HG03469 (cell line): ENCODE results near the gene WWTR1.

Experiments used
- ATAC-seq: cut with Tn5 transposase; IDR thresholded peaks from one replicate; pipeline ENCODE4 v1.9.1; 2021; ENCODE audit warnings: mild to moderate bottlenecking, moderate library complexity, moderate number of reproducible peaks; ENCODE audit not compliant: unreplicated experiment

WWTR1 gene

GRCh38 chr3:149655826-149656574, 1.8 kb downstream of the WWTR1 start:
- no peak for ATAC-seq

DNA sequence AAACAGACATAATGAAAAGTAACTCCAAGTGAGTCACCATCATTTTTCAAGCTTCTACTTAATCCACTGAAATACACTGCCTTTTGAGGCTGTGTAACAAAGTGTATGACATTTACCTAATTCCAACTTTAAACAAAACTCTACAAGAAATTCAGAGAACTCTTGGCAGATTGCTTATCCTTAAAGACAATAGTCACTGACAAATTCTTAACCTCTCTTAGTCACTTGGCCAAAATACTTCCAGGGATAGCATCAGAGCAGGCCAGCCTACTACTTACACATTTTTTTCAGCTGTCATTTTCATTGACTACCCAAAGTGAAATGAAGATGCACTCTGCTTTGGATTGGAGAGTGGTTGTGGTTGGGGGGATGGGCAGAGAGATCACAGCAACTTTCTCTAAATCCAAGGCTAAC, 3.6 kb downstream of the WWTR1 start:
- ATAC-seq: no peak

DNA sequence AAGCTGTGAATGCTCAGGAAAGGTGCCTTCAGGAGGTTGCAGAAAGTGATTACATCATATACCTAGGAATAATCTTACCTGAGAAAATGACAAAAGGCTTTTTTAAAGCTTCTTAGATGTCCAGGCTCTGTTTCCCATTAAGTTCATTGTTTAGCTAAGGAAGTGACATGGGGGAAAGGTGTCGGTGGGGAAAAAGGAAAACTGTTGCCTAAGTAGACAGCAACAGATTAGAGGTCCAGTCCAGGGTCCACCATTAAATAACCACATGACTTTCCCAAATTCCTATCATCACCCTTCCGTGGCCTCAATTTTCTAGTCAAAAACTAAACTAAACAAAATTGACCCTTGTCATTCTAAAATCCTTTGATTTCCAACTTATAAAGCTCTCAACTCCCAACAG, 4.3 kb downstream of the WWTR1 start:
- no peak for ATAC-seq

GRCh38 chr3:149653136-149653535, 4.7 kb downstream of the WWTR1 start:
- ATAC-seq: no peak

DNA sequence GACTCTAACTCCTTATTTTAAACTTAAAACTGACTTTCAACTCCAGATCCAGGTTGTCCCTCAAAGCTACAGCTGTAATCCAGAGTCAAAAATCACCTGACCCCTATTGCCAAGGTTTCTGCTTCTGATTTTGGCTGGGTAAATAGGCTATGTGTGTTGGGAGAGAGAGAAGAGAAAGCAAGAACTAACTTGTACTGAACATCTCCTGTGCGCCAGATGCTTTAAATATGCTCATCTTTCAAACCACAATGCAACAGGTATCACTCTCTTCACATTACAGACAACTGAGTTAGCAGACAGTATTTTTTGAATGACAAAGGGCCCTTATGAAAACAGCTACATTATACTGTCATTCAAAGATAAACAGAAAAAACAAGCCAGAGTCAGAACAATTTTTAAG, 7.0 kb downstream of the WWTR1 start:
- ATAC-seq: no peak

DNA sequence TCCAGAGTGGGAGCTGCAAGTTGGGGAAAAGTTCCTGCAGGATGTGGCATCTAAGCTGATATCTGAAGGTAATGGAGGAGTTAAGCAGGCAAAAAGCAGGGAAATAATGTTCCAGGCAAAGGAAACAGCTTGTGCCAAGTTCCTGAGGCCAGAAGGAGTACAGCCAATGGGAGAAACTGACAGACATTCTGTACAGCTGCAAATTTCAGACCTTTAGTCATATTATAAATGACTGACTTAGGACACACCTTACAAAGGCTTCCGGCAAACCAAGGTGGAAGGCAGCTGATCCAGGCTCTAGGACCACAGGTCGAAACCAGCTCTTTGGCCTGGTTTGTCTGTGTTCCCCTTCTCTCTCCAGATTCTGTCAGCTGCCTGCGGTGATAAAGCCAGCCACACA, 9.3 kb downstream of the WWTR1 start:
- no peak for ATAC-seq

- no peak for ATAC-seq
Observed at GRCh38 chr3:149647812-149648211, 10.0 kb downstream of the WWTR1 start.

- peak; percentile 78 for ATAC-seq
Observed at GRCh38 chr3:149647285-149647684, 10.5 kb downstream of the WWTR1 start.

DNA sequence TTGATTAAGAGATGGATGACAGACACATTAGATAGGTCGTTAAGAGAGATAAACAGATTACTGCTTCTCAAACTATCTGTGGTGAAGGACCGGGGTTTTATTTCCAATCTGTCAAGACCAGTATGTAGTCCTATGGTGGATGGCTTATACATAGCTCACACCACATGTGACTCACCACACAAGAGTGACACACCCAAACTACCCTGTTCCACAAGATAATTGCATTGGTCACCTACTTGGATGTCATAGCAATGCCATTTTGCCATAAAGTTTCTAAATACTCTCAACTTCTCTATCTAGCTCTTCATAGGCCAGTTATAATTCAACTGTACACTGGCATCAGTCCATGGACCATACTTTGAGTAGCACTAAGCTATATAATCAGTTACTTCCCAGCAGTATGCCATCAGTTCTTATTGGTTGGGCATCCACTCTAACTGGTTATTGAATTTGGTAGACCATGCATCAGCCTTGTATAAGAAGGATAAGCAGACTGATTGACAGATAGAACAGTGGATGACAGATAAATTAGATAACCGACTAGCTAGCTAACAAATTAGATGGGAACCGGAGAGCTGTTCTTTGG, 11.6 kb downstream of the WWTR1 start:
- ATAC-seq: no peak

DNA sequence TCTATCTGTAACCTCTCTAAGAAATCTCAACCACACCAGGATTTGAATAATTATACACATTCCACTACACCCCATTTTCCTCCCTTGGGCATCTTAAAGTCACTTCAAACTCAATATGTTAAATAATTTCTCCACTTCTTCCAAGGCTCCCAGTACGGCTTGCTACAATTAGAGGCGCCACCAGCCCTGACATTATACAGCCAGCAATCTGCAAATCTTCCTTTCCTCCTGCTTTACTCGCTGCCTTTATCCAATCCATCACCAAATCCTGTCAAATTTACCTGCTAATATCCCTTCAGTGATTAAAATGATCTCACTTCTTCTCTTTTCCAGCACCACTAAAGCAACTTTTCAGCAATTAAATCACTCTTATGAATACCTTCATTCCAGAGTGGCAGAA, 13.9 kb downstream of the WWTR1 start:
- ATAC-seq: no peak

DNA sequence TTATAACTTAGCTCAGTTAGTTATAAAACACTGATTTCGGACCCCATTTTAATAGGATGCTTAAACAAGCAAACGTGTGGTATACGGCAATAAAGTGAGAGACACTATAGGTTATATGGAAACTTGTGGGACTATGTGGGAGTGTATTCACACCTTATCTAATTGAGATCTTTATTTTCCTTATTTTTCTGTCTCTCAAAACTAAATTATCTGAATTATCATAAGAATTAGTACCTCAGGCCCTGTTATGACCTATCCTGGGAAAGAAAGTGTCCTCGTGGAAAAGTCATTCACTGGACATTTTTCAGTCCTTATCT, 14.4 kb downstream of the WWTR1 start:
- ATAC-seq: no peak

GRCh38 chr3:149640976-149641728, 16.7 kb downstream of the WWTR1 start:
- ATAC-seq: no peak

GRCh38 chr3:149639093-149639486, 18.7 kb downstream of the WWTR1 start:
- ATAC-seq: no peak

GRCh38 chr3:149638228-149639092, 19.4 kb downstream of the WWTR1 start:
- ATAC-seq: no peak

DNA sequence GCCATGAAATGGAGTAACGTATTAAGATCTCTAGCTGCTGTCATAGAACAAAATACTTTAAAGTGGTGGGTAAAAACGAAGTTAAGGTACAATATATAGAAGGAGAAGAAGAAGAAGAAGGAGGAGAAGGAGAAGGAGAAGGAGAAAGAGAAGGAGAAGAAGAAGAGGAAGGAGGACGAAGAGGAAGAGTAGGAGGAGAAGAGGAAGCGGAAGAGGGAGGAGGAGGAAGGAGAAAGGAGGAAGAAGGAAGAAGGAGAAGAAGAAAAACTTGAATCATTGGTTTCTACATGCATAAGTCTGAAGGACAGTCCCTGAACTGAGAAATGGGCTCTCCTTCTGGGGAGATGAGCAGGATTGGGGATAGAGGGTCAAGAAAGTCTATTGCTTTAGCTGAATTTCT, 22.4 kb downstream of the WWTR1 start:
- ATAC-seq: no peak

DNA sequence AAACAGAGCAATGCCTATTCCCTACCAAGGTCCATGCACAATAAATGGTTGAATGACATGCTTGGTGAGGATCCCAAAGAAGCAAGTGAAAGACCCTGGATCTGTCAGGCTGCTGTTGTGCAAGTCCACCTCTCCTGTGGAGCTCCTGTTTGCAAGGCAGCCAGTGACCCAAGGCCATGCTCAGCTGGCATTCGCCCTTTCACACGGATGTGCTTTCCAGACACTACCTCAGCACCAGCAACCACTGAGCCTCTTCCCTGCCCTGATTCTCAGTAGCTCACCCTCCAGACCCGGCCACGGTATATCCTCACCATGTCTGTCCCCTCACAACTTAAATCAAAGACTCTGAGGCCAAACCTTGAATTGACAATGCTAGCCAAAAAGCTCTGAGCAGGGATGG, 23.3 kb downstream of the WWTR1 start:
- no peak for ATAC-seq

DNA sequence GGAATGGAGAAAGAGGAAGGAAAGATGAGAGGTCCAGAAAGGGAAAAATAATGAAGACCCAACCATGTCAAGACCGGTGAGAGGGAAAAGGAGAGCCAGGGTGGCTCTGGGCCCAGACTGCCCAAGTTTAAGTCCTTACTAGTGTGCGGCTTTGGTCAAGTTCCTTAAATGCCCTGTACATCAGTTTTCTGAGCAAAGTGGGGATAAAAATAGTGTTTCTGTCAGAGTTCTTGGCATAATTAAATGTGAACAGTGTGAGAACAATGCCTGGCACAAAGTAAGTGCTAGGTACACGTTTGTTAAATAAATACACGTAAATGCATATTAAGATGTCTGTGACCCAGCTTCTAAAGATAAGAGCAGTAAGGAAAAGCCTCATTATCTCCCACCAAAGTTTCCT, 23.8 kb downstream of the WWTR1 start:
- no peak for ATAC-seq

- ATAC-seq: no peak
Observed at GRCh38 chr3:149632225-149632624, 25.6 kb downstream of the WWTR1 start.

DNA sequence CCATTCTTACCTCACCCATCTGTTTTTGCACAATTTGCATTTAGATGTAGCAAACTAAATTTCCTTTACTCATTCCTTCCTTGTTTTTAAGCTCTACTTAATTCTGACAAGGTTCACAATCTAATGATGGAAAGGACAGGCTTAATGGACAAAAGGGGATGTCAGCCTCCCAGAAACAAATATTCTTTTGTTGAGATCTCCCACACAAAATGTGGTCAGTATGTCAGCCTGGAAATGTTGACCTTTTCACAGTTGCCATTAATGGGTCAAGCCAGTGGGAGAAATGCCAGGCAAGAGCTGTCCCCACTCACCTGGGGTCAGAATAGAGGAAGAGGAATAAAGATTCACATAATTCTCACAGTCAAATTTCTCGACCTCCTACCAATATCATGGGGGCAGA, 27.0 kb downstream of the WWTR1 start:
- no peak for ATAC-seq

- ATAC-seq: no peak
Observed at GRCh38 chr3:149628957-149629670, 28.7 kb downstream of the WWTR1 start.

- ATAC-seq: no peak
Observed at GRCh38 chr3:149626671-149627070, 31.2 kb downstream of the WWTR1 start.
